GM12878 (cell line): ENCODE results near the gene SYTL2. TPM values are rescaled to one million over a fixed set of nuclear protein-coding genes. Genes with fewer than 3 reads are reported as not detected.

ENCODE experiments used
- CTCF ChIP-seq, 3 experiments: IDR thresholded peaks in 2 of 3; conservative IDR thresholded peaks in 1 of 3; 2 replicates each; pipeline ENCODE4 v1.5.1; 2011; ENCODE audit warnings: low read depth in 3 of 3, low read length in 3 of 3, mild to moderate bottlenecking in 3 of 3, control low read depth in 2 of 3, moderate library complexity in 2 of 3, inconsistent platforms in 1 of 3, mixed read lengths in 1 of 3; ENCODE audit not compliant: control insufficient read depth in 2 of 3, insufficient read depth in 1 of 3; ENCODE audit errors: extremely low read depth in 1 of 3
- FOS ChIP-seq: IDR thresholded peaks from 3 replicates; pipeline ENCODE4 v1.6.1; 2011; ENCODE audit warnings: borderline replicate concordance; ENCODE audit not compliant: insufficient read length; ENCODE audit errors: extremely low read depth
- FOXK2 ChIP-seq: fragments of 450-650 bp; IDR thresholded peaks from 2 replicates; pipeline ENCODE4 v1.6.1; 2017; ENCODE audit warnings: mild to moderate bottlenecking, moderate library complexity
- IRF3 ChIP-seq: fragments of 450-650 bp; IDR thresholded peaks from 2 replicates; pipeline ENCODE4 v1.6.1; 2014; ENCODE audit warnings: mild to moderate bottlenecking
- MEF2A ChIP-seq: IDR thresholded peaks from 2 replicates; pipeline ENCODE4 v1.6.1; 2011; ENCODE audit warnings: low read depth, mild to moderate bottlenecking, low read length, moderate library complexity; ENCODE audit not compliant: insufficient read depth
- MXI1 ChIP-seq: fragments of 150-350 bp; IDR thresholded peaks from 2 replicates; pipeline ENCODE4 v1.6.1; 2011; ENCODE audit warnings: low read depth, mild to moderate bottlenecking, inconsistent platforms, low read length, improper control_type of control experiment
- PKNOX1 ChIP-seq: fragments of 450-650 bp; IDR thresholded peaks from 2 replicates; pipeline ENCODE4 v1.6.1; 2016; ENCODE audit warnings: mild to moderate bottlenecking
- SREBF2 ChIP-seq: IDR thresholded peaks from 2 replicates; pipeline ENCODE4 v1.6.1; 2012; ENCODE audit warnings: mild to moderate bottlenecking, low read length
- WRNIP1 ChIP-seq: IDR thresholded peaks from 2 replicates; pipeline ENCODE4 v1.6.1; 2011; ENCODE audit warnings: low read depth, low read length, improper control_type of control experiment, borderline replicate concordance
- YY1 ChIP-seq: IDR thresholded peaks from 2 replicates; pipeline ENCODE4 v1.6.1; 2011; ENCODE audit warnings: low read depth, mild to moderate bottlenecking, low read length
- ZBED1 ChIP-seq: IDR thresholded peaks from 2 replicates; pipeline ENCODE4 v1.6.1; 2016; ENCODE audit warnings: borderline replicate concordance
- polyA plus RNA-seq, 11 experiments: library from polyadenylated mRNA; depleted of rRNA in 4 of 11; unstranded in 6 of 11; stranded (reverse) in 5 of 11; fragments of >200 nt; fragmentation: Nextera tagmentation in 4 of 11; fragmentation: Illumina TruSeq in 1 of 11; extraction: Ambion mirVana in 4 of 11; extraction: Trizol in 1 of 11; gene quantifications; 1 replicate in 1 of 11; 2 replicates in 10 of 11; pipeline versions ENCODE4 v1.2.1 to v1.2.3, GENCODE V29; 2011 to 2016; ENCODE audit warnings: inconsistent platforms in 2 of 11, missing spikeins in 2 of 11, low read depth in 1 of 11
- total RNA-seq, 4 experiments: library from RNA; depleted of rRNA in 3 of 4; stranded (reverse); fragments of >200 nt in 3 of 4; fragmentation: Illumina TruSeq in 1 of 4; extraction: Trizol in 1 of 4; gene quantifications; 2 replicates each; pipeline versions ENCODE4 v1.2.1 to v1.2.3, GENCODE V29; 2013 to 2021
- TF ChIP-seq, protein P1 (sequence below): IDR thresholded peaks from 2 replicates; pipeline ENCODE4 v1.6.1; 2012; ENCODE audit warnings: low read depth, low read length, improper control_type of control experiment

SYTL2 gene
- total and polyA plus RNA-seq, 10 of the 15 experiments (the other 5 are each of a cell fraction or from before 2014, with no cell fraction given) = 0.02 to 1.4 (median 0.31) TPM; not detected in 2

GRCh38 chr11:85854557-85855340 lies 43.8 kb upstream of the SYTL2 start (continued):
- TF ChIP-seq CTCF (IDR thresholded peaks at IDR 0.05 in 2 of 3, conservative IDR thresholded peaks at IDR 0.05 in 1 of 3; ENCODE audit: control insufficient read depth in 2 of 3, extremely low read depth in 1 of 3, insufficient read depth in 1 of 3, low read depth in 3 of 3, low read length in 3 of 3) (peak; percentile 77 to 95 (median 82)), MXI1 (peak; percentile 18; the same call in 1 of the 2 replicates), ZBED1 (no peak), MEF2A (0 out of 2 replicates have a peak, but pooled peaks have one; percentile 19), FOS (no peak), WRNIP1 (no peak), FOXK2 (no peak), SREBF2 (no peak), YY1 (peak; percentile 79), PKNOX1 (no peak), IRF3 (no peak)
- TF ChIP-seq, protein P1, sequence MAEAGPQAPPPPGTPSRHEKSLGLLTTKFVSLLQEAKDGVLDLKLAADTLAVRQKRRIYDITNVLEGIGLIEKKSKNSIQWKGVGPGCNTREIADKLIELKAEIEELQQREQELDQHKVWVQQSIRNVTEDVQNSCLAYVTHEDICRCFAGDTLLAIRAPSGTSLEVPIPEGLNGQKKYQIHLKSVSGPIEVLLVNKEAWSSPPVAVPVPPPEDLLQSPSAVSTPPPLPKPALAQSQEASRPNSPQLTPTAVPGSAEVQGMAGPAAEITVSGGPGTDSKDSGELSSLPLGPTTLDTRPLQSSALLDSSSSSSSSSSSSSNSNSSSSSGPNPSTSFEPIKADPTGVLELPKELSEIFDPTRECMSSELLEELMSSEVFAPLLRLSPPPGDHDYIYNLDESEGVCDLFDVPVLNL = no peak
